A549 (cell line): ENCODE results near the gene CERS6. TPM values are rescaled to one million over a fixed set of nuclear protein-coding genes. Genes with fewer than 3 reads are reported as not detected.

Source experiments
- ATAC-seq, 2 experiments: fragments of 200-7000 bp in 1 of 2; fragments of >200 bp in 1 of 2; cut with Nextera tagmentation in 1 of 2; cut with Tn5 transposase in 1 of 2; 3 replicates each; pipeline versions ENCODE4 v1.8.0 to v1.9.1; 2018 to 2020; ENCODE audit warnings: mild to moderate bottlenecking in 1 of 2, moderate library complexity in 1 of 2
- CTCF ChIA-PET: fragments of 300-600 bp; sonication (Branson Sonifier 250); formaldehyde crosslinking; extraction: SDS; loops from one replicate; lab custom pipeline; 2021; ENCODE audit warnings: antibody characterized with exemption, inconsistent platforms; lab: Yijun Ruan, JAX
- POLR2A ChIA-PET: fragments of 350-600 bp; formaldehyde crosslinking; extraction: SDS; loops from one replicate; lab custom pipeline; 2021; ENCODE audit warnings: antibody characterized with exemption, inconsistent platforms; lab: Yijun Ruan, JAX
- DNase-seq, 2 experiments: peaks; one replicate each; pipeline versions ENCODE4 v3.0.0 to v3.0.0-alpha.2; 2011 to 2016; ENCODE audit warnings: low read depth in 1 of 2, low spot score in 1 of 2
- FAIRE-seq: peaks from 2 replicates; lab custom pipeline; 2011; peaks lifted over from hg19 to GRCh38; lab: Jason Lieb, UNC
- H3K27ac ChIP-seq, 2 experiments: fragments of >200 bp; sonication (Bioruptor Twin); formaldehyde crosslinking; 3 replicates each; pipeline ENCODE4 v1.5.1; 2016 to 2017
- H3K4me1 ChIP-seq: fragments of >200 bp; sonication (Bioruptor Twin); formaldehyde crosslinking; 3 replicates; pipeline ENCODE4 v1.6.1; 2016
- H3K4me2 ChIP-seq: fragments of >200 bp; sonication (Bioruptor Twin); formaldehyde crosslinking; 3 replicates; pipeline ENCODE4 v1.6.1; 2016
- H3K4me3 ChIP-seq: fragments of >200 bp; sonication (Bioruptor Twin); formaldehyde crosslinking; 3 replicates; pipeline ENCODE4 v1.5.1; 2016
- H3K9me3 ChIP-seq: fragments of >200 bp; sonication (Bioruptor Twin); formaldehyde crosslinking; 3 replicates; pipeline ENCODE4 v1.6.1; 2016
- ATOH8 ChIP-seq: fragments of 250-450 bp; sonication (Bioruptor Pico); IDR thresholded peaks from 2 replicates; pipeline ENCODE4 v1.5.0; 2020; ENCODE audit warnings: low read depth, mild to moderate bottlenecking, moderate library complexity
- BHLHE40 ChIP-seq: IDR thresholded peaks from 2 replicates; pipeline ENCODE4 v1.6.1; 2012; ENCODE audit warnings: low read depth, low read length, inconsistent platforms
- CBX2 ChIP-seq: fragments of 200-600 bp; sonication (generic); IDR thresholded peaks from 2 replicates; pipeline ENCODE4 v1.6.1; 2016; ENCODE audit warnings: low read depth, mild to moderate bottlenecking, borderline replicate concordance
- CBX8 ChIP-seq: fragments of 200-600 bp; sonication (generic); IDR thresholded peaks from 2 replicates; pipeline ENCODE4 v1.6.1; 2016
- CEBPB ChIP-seq, 2 experiments: fragments of >200 bp in 1 of 2; sonication (Bioruptor Twin) in 1 of 2; formaldehyde crosslinking in 1 of 2; IDR thresholded peaks; 2 replicates each; pipeline ENCODE4 v1.6.1; 2012 to 2016
- ELK1 ChIP-seq: fragments of 150-350 bp; IDR thresholded peaks from 2 replicates; pipeline ENCODE4 v1.6.1; 2014; ENCODE audit warnings: low read depth, mild to moderate bottlenecking, low read length
- EP300 ChIP-seq, 2 experiments: fragments of >200 bp; sonication (Bioruptor Twin); formaldehyde crosslinking; IDR thresholded peaks; 2 replicates in 1 of 2; 3 replicates in 1 of 2; pipeline ENCODE4 v1.6.1; 2016 to 2017
- FOSB ChIP-seq: fragments of 250-450 bp; sonication (Bioruptor Pico); IDR thresholded peaks from 2 replicates; pipeline ENCODE4 v1.5.0; 2020; ENCODE audit warnings: mild to moderate bottlenecking, moderate library complexity
- FOXS1 ChIP-seq: fragments of 250-450 bp; sonication (Bioruptor Pico); IDR thresholded peaks from 2 replicates; pipeline ENCODE4 v1.5.0; 2020; ENCODE audit warnings: mild to moderate bottlenecking, moderate library complexity
- GATA3 ChIP-seq: IDR thresholded peaks from 2 replicates; pipeline ENCODE4 v1.6.1; 2012; ENCODE audit warnings: borderline replicate concordance
- JUN ChIP-seq, 2 experiments: fragments of >200 bp; sonication (Bioruptor Twin); formaldehyde crosslinking; IDR thresholded peaks; 2 replicates in 1 of 2; 3 replicates in 1 of 2; pipeline ENCODE4 v1.6.1; 2016 to 2017
- NFE2L2 ChIP-seq: fragments of 150-350 bp; conservative IDR thresholded peaks from 2 replicates; pipeline ENCODE4 v1.6.1; 2014; ENCODE audit warnings: low read length
- NPAS2 ChIP-seq: fragments of 250-450 bp; sonication (Bioruptor Pico); IDR thresholded peaks from 2 replicates; pipeline ENCODE4 v1.8.0; 2022; ENCODE audit warnings: mild to moderate bottlenecking, moderate library complexity, borderline replicate concordance
- POLR2A ChIP-seq: IDR thresholded peaks from 2 replicates; pipeline ENCODE4 v1.6.1; 2012; ENCODE audit warnings: mild to moderate bottlenecking, low read length
- SMC3 ChIP-seq: fragments of >200 bp; sonication (Bioruptor Twin); formaldehyde crosslinking; IDR thresholded peaks from 3 replicates; pipeline ENCODE4 v1.6.1; 2018; ENCODE audit warnings: inconsistent platforms
- ZFP36 ChIP-seq: fragments of 450-650 bp; IDR thresholded peaks from 2 replicates; pipeline ENCODE4 v1.6.1; 2014; ENCODE audit warnings: borderline replicate concordance; ENCODE audit not compliant: partially characterized antibody
- ZSCAN20 ChIP-seq: fragments of 250-450 bp; sonication (Bioruptor Pico); IDR thresholded peaks from 2 replicates; pipeline ENCODE4 v1.8.0; 2022; ENCODE audit warnings: mild to moderate bottlenecking, moderate library complexity
- WGBS: methylation state at CpG from one replicate; pipeline ENCODE4 v1.1.6; 2017; ENCODE audit errors: missing lambda C conversion rate; 5-methylcytosine and 5-hydroxymethylcytosine counted together
- polyA plus RNA-seq, 4 experiments: library from polyadenylated mRNA; depleted of rRNA in 3 of 4; stranded (reverse); fragments of >200 nt; fragmentation: RNase III in 1 of 4; extraction: RNeasy Plus Mini Kit Qiagen cat#74134 plus additional on column Dnase treatment in 1 of 4; gene quantifications; 2 replicates in 3 of 4; 3 replicates in 1 of 4; pipeline ENCODE4 v1.2.3, GENCODE V29; 2011 to 2017
- TF ChIP-seq, protein P1 (sequence below): IDR thresholded peaks from 2 replicates; pipeline ENCODE4 v1.6.1; 2012

CERS6 gene
- polyA plus RNA-seq, 2 of the 4 experiments (the other 2 are of a cell fraction): 12.0 to 16.9 TPM

- no peak overlapping the region for H3K4me3 ChIP-seq
- CTCF ChIA-PET: interaction anchor here (0.8 kb wide), 1 partner anchor 91 kb away, joined by 3 read pairs; no protein-coding TSS in a partner anchor
- TF ChIP-seq CEBPB (IDR thresholded peaks at IDR 0.05): no peak
- TF ChIP-seq SMC3: no peak
- TF ChIP-seq JUN (IDR thresholded peaks at IDR 0.05): no peak
- TF ChIP-seq CBX2: no peak
- TF ChIP-seq GATA3: no peak
- TF ChIP-seq NFE2L2: no peak
- TF ChIP-seq, protein P1, sequence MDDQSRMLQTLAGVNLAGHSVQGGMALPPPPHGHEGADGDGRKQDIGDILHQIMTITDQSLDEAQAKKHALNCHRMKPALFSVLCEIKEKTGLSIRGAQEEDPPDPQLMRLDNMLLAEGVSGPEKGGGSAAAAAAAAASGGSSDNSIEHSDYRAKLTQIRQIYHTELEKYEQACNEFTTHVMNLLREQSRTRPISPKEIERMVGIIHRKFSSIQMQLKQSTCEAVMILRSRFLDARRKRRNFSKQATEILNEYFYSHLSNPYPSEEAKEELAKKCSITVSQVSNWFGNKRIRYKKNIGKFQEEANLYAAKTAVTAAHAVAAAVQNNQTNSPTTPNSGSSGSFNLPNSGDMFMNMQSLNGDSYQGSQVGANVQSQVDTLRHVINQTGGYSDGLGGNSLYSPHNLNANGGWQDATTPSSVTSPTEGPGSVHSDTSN: no peak
- TF ChIP-seq POLR2A: no peak
- no peak for TF ChIP-seq ZFP36
- no peak for TF ChIP-seq CBX8
- TF ChIP-seq FOSB (CRISPR knock-in tag): no peak
- TF ChIP-seq FOXS1 (CRISPR knock-in tag): no peak
- TF ChIP-seq ZSCAN20 (CRISPR knock-in tag): no peak
- no peak for TF ChIP-seq EP300 (IDR thresholded peaks at IDR 0.05)
- no peak for TF ChIP-seq BHLHE40
- FAIRE-seq: no peak
- H3K4me2 ChIP-seq: no peak overlapping the region
- WGBS: 98% methylated on average over 8 of the region's 8 CpGs
- ATAC-seq: no peak
- DNase-seq: no peak
- POLR2A ChIA-PET: no interaction called here
- no peaks in the 10 kb centered on the region for H3K9me3 ChIP-seq
- no peak overlapping the region for H3K27ac ChIP-seq
- no peaks in the 10 kb centered on the region for H3K4me1 ChIP-seq
These were observed 296.3 kb downstream of the CERS6 start for GRCh38 chr2:168752361-168752760.

GRCh38 chr2:168753765-168754329 is 297.8 kb downstream of the CERS6 start:
- Histone ChIP-seq H3K4me2 (no peak overlapping the region), H3K27ac (no peak overlapping the region), H3K4me1 (no peaks in the 10 kb centered on the region), H3K4me3 (no peak overlapping the region), H3K9me3 (no peaks in the 10 kb centered on the region)
- FAIRE-seq (no peak), ATAC-seq (no peak), DNase-seq (no peak)
- CTCF ChIA-PET: no interaction called here
- 87% methylated on average over 8 of the region's 8 CpGs for WGBS
- POLR2A ChIA-PET: no interaction called here
- no peak for TF ChIP-seq ATOH8

GRCh38 chr2:168757223-168757622 is 301.2 kb downstream of the CERS6 start:
- Histone ChIP-seq H3K9me3 (no peaks in the 10 kb centered on the region), H3K27ac (no peak overlapping the region), H3K4me2 (no peak overlapping the region), H3K4me1 (no peaks in the 10 kb centered on the region), H3K4me3 (no peak overlapping the region)
- TF ChIP-seq ELK1 (no peak), NPAS2 (CRISPR knock-in tag) (no peak)
- DNase-seq (no peak), FAIRE-seq (no peak), ATAC-seq (no peak)
- ChIA-PET CTCF (interaction anchor here (0.7 to 5.6 kb wide), 4 partner anchors 17 to 1367 kb away, joined by 3 to 47 read pairs (median 4); no protein-coding TSS in a partner anchor), POLR2A (no interaction called here)
- 92% methylated on average over 3 of the region's 3 CpGs for WGBS
